Ectodermal cell (in vitro differentiated cells): ENCODE data around the gene NUPR2. TPM values are rescaled to one million over a fixed set of nuclear protein-coding genes. Genes with fewer than 3 reads are reported as not detected.
"Not testable (repeated sequence)": the region's sequence is repeated elsewhere in the genome, so short reads cannot be mapped to it uniquely, and the experiment has no call there.

Experiments
- H3K27ac ChIP-seq: 2 replicates; pipeline ENCODE4 v1.7.0; 2013; ENCODE audit warnings: mild to moderate bottlenecking, low read depth, low read length; ENCODE audit not compliant: insufficient read depth, poor library complexity, severe bottlenecking
- H3K27me3 ChIP-seq: 2 replicates; pipeline ENCODE4 v1.7.0; 2013; ENCODE audit warnings: mild to moderate bottlenecking, low read length; ENCODE audit not compliant: insufficient read depth, control insufficient read depth, poor library complexity, severe bottlenecking
- H3K36me3 ChIP-seq: one replicate; pipeline ENCODE4 v1.7.0; 2013; ENCODE audit warnings: low read length; ENCODE audit not compliant: control insufficient read depth, insufficient read depth
- H3K4me1 ChIP-seq: one replicate; pipeline ENCODE4 v1.7.0; 2013; ENCODE audit warnings: low read length; ENCODE audit not compliant: control insufficient read depth, insufficient read depth
- H3K4me3 ChIP-seq: 2 replicates; pipeline ENCODE4 v1.7.0; 2013; ENCODE audit warnings: low read depth, low read length, control low read depth; ENCODE audit not compliant: insufficient read depth
- H3K9me3 ChIP-seq: 2 replicates; pipeline ENCODE4 v1.7.0; 2013; ENCODE audit warnings: mild to moderate bottlenecking, low read length, moderate library complexity; ENCODE audit not compliant: control insufficient read depth
- WGBS, 2 experiments: methylation state at CpG; one replicate each; pipeline ENCODE4 v1.1.7; 2013; ENCODE audit warnings: missing lambda C conversion rate in 2 of 2; 5-methylcytosine and 5-hydroxymethylcytosine counted together
- polyA plus RNA-seq, 4 experiments: library from polyadenylated mRNA; stranded (reverse); fragments of 50-300 nt; gene quantifications; one replicate each; pipeline ENCODE4 v1.2.3, GENCODE V29; 2013

NUPR2 gene
- polyA plus RNA-seq (2013, experiment 1 of 4) = not detected
- not detected for polyA plus RNA-seq (2013, experiment 2 of 4)
- not detected for polyA plus RNA-seq (2013, experiment 3 of 4)
- polyA plus RNA-seq (2013, experiment 4 of 4) = not detected

GRCh38 chr7:56115852-56116538 is at the start of gene NUPR2:
TSS of gene NUPR2 (minus strand) at chr7:56116417. CDS start at chr7:56116314, 103 bp downstream.
- no peaks in the 10 kb centered on the region for H3K36me3 ChIP-seq
- H3K27ac ChIP-seq = no peak within 1 kb of the TSS
- H3K9me3 ChIP-seq = peaks cover 8% of the 10 kb centered on the region
- WGBS, 2 experiments = 90 to 91% methylated on average over 65 of the region's 65 CpGs
- H3K4me1 ChIP-seq = no peaks in the 10 kb centered on the region
- no peak within 1 kb of the TSS for H3K4me3 ChIP-seq
- no peaks in the 10 kb centered on the region for H3K27me3 ChIP-seq

- H3K27ac ChIP-seq = no peak overlapping the region
- H3K27me3 ChIP-seq = no peaks in the 10 kb centered on the region
- no peaks in the 10 kb centered on the region for H3K36me3 ChIP-seq
- WGBS, 2 experiments = 22 to 50% methylated on average over 1 of the region's 1 CpG
- peaks cover 20% of the 10 kb centered on the region for H3K9me3 ChIP-seq
- H3K4me1 ChIP-seq = no peaks in the 10 kb centered on the region
- no peak overlapping the region for H3K4me3 ChIP-seq
Measured at GRCh38 chr7:56157238-56157790, 41.1 kb upstream of the NUPR2 start.

GRCh38 chr7:56131062-56131461 is 14.8 kb upstream of the NUPR2 start:
- H3K36me3 ChIP-seq, H3K9me3 ChIP-seq, H3K27me3 ChIP-seq, H3K27ac ChIP-seq, H3K4me3 ChIP-seq, H3K4me1 ChIP-seq: not testable (repeated sequence)
- WGBS, 2 experiments = 67 to 74% methylated on average over 2 of the region's 2 CpGs

- Histone ChIP-seq H3K27me3 (no peaks in the 10 kb centered on the region), H3K36me3 (no peaks in the 10 kb centered on the region), H3K4me1 (no peaks in the 10 kb centered on the region), H3K9me3 (peaks cover under 1% of the 10 kb centered on the region), H3K27ac (no peak overlapping the region), H3K4me3 (no peak overlapping the region)
- 63 to 75% methylated on average over 6 to 7 of the region's 7 CpGs for WGBS, 2 experiments
Measured at GRCh38 chr7:56127241-56127975, 11.2 kb upstream of the NUPR2 start.

GRCh38 chr7:56125831-56126230 is 9.6 kb upstream of the NUPR2 start:
- H3K27ac ChIP-seq = no peak overlapping the region
- H3K27me3 ChIP-seq = no peaks in the 10 kb centered on the region
- no peaks in the 10 kb centered on the region for H3K36me3 ChIP-seq
- H3K9me3 ChIP-seq = peaks cover 6% of the 10 kb centered on the region
- H3K4me3 ChIP-seq = no peak overlapping the region
- no peaks in the 10 kb centered on the region for H3K4me1 ChIP-seq
- WGBS, 2 experiments = 65 to 68% methylated on average over 7 to 8 of the region's 8 CpGs

GRCh38 chr7:56124981-56125380 is 8.8 kb upstream of the NUPR2 start:
- peaks cover 6% of the 10 kb centered on the region for H3K9me3 ChIP-seq
- no peak overlapping the region for H3K27ac ChIP-seq
- H3K4me3 ChIP-seq = no peak overlapping the region
- H3K27me3 ChIP-seq = no peaks in the 10 kb centered on the region
- 54 to 61% methylated on average over 6 of the region's 6 CpGs for WGBS, 2 experiments
- no peaks in the 10 kb centered on the region for H3K36me3 ChIP-seq
- no peaks in the 10 kb centered on the region for H3K4me1 ChIP-seq

GRCh38 chr7:56121440-56121839 is 5.2 kb upstream of the NUPR2 start:
- Histone ChIP-seq H3K4me3 (no peak overlapping the region), H3K4me1 (no peaks in the 10 kb centered on the region), H3K9me3 (peaks cover 10% of the 10 kb centered on the region), H3K27me3 (no peaks in the 10 kb centered on the region), H3K27ac (no peak overlapping the region), H3K36me3 (no peaks in the 10 kb centered on the region)
- 82 to 85% methylated on average over 6 of the region's 6 CpGs for WGBS, 2 experiments

GRCh38 chr7:56112244-56112643 is 4.0 kb downstream of the NUPR2 start:
- 82 to 84% methylated on average over 3 of the region's 3 CpGs for WGBS, 2 experiments
- not testable (repeated sequence) for H3K27me3 ChIP-seq, H3K36me3 ChIP-seq, H3K4me1 ChIP-seq, H3K4me3 ChIP-seq, H3K27ac ChIP-seq, H3K9me3 ChIP-seq

GRCh38 chr7:56110611-56111010 is 5.6 kb downstream of the NUPR2 start:
- Histone ChIP-seq H3K4me1 (no peaks in the 10 kb centered on the region), H3K4me3 (no peak overlapping the region), H3K9me3 (peaks cover 6% of the 10 kb centered on the region), H3K27me3 (no peaks in the 10 kb centered on the region), H3K27ac (no peak overlapping the region), H3K36me3 (no peaks in the 10 kb centered on the region)
- WGBS, 2 experiments = 79 to 83% methylated on average over 1 of the region's 1 CpG

- Histone ChIP-seq H3K36me3 (peaks cover 7% of the 10 kb centered on the region), H3K27ac (no peak overlapping the region), H3K4me1 (no peaks in the 10 kb centered on the region), H3K4me3 (no peak overlapping the region), H3K27me3 (no peaks in the 10 kb centered on the region), H3K9me3 (peaks cover 6% of the 10 kb centered on the region)
- 83 to 100% methylated on average over 1 of the region's 1 CpG for WGBS, 2 experiments
Measured at GRCh38 chr7:56107954-56108258, 8.3 kb downstream of the NUPR2 start.
